Skin of body (tissue), 2 donors: ENCODE results near the gene JUN. TPM values are rescaled to one million over a fixed set of nuclear protein-coding genes. Genes with fewer than 3 reads are reported as not detected.

Experiments used
- DNase-seq: peaks from one replicate; lab custom pipeline; 2025; lab: John Stamatoyannopoulos, UW
- total RNA-seq: library from RNA; depleted of rRNA; stranded (reverse); fragments of >200 nt; gene quantifications from one replicate; pipeline ENCODE4 v1.2.3, GENCODE V29; 2014

Gene JUN
- total RNA-seq, 1 donor from 2014 or later, result 151 TPM

- peak; percentile 91 for DNase-seq
These were observed 1.1 kb upstream of the JUN start for GRCh38 chr1:58784758-58785441.

DNA sequence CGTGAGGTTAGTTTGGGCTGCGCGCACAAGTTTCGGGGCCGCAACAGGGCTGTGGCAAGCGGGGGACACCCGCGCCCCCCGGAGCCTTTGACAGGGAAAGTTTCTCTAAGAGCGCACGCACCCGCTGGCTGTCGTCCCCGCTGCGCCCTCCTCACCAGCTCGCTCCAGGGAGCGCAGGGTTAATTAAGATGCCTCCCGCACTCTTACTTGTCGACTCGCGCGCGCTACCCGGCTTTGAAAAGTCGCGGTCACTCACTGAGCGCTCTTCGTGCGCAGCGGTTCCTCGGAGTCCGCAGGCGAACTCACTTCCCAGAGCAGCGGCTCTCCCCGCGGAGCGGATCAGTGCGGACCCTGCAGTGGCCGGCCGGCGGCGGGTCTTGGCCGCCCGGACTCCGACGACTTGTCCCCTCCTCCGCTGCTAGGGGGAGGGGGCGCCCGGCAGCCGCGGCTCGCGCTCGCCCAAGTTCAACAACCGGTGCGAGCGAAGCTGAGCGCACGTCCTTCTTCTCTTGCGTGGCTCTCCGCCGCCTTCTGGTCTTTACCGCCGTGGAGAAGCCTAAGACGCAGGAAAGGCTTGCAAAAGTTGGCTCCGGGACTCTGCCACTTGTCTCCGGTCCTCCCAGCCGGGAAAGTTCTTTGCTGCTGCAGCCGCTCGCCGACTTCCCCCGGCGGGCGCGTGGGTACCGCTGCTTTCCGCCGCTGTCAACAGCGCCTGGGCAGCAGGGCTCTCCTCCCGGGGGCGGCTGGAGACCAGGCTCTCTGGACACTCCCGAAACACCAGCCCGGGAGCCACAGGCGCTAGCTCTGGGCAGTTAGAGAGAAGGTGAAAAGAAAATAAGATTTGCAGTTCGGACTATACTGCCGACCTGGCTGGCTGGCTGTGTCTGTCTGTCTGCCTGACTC, 506 bp downstream of the JUN start:
- peak; percentile 48 for DNase-seq

GRCh38 chr1:58782178-58783089, 1.4 kb downstream of the JUN start:
- peak; percentile 48 for DNase-seq

- DNase-seq, result peak; percentile 70
These were observed 2.2 kb downstream of the JUN start for GRCh38 chr1:58781541-58782177.

- peak; percentile 30 for DNase-seq
These were observed 2.9 kb downstream of the JUN start for GRCh38 chr1:58780836-58781452.

DNA sequence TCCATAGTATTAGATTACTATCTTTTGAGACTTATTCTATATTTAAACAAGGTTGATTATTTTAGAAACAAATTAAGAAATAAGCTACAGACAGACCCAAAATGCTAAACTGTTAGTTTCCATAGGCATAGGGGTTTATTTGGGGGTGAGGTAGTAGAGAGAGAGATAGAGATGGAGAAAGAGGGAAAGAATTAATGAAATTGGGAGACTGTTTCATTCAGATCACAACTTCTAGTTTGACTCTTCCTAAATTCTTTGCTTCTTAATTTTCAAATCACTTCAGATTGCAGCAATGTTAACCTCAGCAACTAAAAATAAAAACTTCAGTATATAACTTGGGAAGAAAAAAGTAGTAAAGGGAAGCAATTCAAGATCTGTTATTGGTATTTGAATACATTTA, 3.4 kb downstream of the JUN start:
- no peak for DNase-seq

DNA sequence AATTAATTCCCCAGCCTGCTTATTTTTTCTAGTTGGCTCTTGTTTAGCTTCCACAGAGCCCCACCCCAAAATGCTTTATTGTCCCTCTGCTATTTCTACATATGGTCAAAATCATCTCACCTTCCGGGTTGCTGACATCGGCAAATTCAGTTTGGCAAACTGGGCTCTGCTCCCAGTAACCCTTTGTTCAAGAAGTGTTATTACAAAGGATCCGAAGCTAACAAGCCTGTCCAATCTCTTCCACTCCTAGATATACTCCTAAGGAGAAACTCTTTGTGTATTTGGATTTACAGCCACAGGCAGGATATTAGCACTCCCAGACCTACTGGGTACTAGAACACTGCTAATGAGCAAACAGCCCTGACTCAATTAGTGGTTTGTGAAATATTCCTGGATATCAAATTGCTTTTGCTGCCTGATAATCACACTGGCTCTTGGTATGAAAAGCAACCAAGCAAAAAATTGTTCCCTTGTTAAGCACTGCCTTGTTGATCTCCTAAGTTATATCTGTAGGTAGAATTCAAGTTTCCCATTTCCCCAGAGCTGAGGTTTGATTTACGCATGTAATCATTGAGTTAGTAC, 4.0 kb downstream of the JUN start:
- DNase-seq, result peak; percentile 86

GRCh38 chr1:58779059-58779754, 4.6 kb downstream of the JUN start:
- peak; percentile 74 for DNase-seq

GRCh38 chr1:58778385-58779000, 5.4 kb downstream of the JUN start:
- DNase-seq, result peak; percentile 45

DNA sequence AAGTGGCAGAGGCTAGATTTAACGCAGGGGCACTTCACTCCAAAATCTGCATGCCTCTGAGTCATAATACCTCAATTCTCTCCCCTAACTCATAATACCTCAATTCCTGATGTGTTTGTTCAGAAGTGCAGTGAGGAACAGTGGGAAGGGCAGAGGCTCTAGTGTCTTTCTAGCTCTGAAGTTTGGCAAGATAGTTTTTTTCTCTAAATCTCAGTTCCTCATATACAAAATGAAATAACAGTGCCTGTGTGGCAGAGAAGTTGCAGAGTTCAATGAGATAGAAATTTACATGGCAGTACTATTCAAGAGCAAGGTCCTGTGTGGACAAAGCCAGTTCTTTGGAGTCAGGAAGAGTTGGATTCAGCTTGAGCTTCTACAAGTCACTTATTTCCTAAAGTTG, 9.8 kb downstream of the JUN start:
- DNase-seq, result no peak

DNA sequence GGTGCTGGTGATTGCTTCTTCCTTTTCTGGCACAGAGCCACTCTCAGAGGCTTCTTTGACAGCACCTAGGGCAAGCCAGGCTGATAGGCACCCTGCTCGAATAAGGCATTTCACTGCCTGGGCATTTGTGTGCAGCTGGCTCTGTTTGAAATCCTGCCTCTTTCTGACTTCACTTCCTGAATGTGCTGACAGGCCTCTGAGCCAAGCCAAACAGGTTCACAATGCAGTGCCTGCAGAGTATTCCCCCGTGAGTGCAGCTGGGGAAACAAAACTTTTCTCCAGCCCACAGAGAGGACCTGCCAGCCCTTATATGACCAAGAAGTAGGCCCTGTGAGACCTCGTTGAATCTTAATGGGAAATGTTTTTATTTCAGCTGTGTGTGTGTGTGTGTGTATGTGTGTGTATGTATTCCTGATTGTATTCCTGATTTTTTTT, 10.4 kb downstream of the JUN start:
- DNase-seq, result peak; percentile 64

DNA sequence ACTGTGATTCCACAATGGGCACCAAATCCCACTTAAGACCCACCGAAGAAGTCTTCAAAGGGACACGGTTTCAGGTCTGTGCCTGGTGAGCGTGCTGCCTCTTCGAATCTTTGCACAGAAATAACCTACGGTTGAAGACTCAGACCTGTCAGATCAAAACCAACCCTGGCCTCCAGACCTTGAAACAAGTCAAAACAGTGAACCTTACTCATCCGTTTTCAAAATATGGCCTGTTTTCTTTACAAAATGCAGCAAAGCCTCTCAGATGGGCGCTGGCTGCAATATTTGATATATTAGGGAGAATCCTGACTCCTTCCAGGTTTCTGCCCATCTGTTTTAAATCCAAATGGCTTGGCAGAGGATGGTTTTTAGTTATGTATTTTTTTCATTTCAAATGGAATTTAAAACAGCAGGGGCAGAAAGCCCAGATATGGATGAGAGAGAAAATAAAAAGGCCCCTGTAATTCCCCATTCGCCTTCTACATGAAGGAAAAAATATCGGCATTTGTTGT, 14.0 kb downstream of the JUN start:
- no peak for DNase-seq

GRCh38 chr1:58768971-58769808, 14.7 kb downstream of the JUN start:
- peak; percentile 33 for DNase-seq

DNA sequence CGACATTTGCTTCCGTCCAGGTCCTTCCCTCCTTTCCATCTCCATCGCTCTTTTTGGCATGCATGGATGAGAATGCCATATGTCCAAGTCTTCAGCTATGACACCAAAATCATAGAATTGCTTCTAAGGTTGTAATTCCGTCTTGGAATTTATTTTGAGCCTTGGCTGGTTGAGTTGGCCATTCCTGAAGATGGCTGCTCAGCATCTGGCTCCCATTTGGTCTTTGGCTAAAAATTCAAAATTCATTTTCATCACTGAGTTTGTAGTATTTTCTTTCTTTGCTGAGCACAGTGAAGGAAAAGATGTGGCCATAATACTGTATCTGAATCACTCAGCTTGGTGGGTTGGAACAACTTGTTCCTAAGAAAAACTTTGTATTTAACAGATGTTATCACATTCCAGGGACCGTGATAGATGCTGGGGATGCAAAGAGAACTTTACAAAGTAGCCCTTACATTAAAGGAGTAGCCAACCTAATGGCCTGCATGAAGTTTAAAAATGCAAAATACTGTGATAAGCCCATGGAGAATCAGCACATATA, 15.6 kb downstream of the JUN start:
- no peak for DNase-seq

- DNase-seq, result no peak
These were observed 16.7 kb downstream of the JUN start for GRCh38 chr1:58767143-58767542.

GRCh38 chr1:58765441-58765840, 18.4 kb downstream of the JUN start:
- no peak for DNase-seq

DNA sequence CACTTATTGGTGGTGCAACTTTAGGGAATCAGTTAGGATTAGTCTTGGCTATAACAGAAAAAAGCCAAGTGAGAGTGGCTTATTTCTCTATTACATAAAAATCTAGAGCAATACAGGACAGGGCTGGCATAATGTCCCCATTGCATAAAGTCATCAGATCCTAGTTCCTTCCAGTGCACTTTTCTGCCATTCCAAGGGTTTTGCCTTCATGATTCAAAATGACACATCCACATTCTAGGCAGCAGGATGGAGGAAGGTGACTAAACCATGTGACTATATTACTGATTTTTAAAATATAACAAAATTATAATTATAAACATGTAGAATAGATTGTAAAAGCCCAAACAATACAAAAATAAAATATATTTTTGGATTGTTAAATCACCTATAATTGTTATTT, 18.8 kb downstream of the JUN start:
- no peak for DNase-seq
